Adrenal gland (tissue), 12 donors: ENCODE data around the gene ABCB6. TPM values are rescaled to one million over a fixed set of nuclear protein-coding genes. Genes with fewer than 3 reads are reported as not detected.

Experiments
- DNase-seq, 7 donors: peaks; one replicate each; pipeline ENCODE4 v3.0.0-alpha.2; 2019 to 2020
- H3K27ac ChIP-seq, 5 donors: fragments of 200-600 bp; sonication (generic) in 4 of 5; 1 replicate in 3 of 5; 2 replicates in 2 of 5; pipeline versions ENCODE4 v1.5.1 to v1.8.0; 2016 to 2020; ENCODE audit warnings: mild to moderate bottlenecking in 1 of 5
- H3K27me3 ChIP-seq: fragments of 200-600 bp; 2 replicates; pipeline ENCODE4 v1.8.0; 2021
- H3K36me3 ChIP-seq, 2 donors: fragments of 200-600 bp; replicated peaks in 1 of 2; 1 replicate in 1 of 2; 2 replicates in 1 of 2; pipeline versions ENCODE4 v1.5.1 to v1.8.0; 2018 to 2022
- H3K4me1 ChIP-seq, 2 donors: fragments of 200-600 bp; replicated peaks in 1 of 2; 1 replicate in 1 of 2; 2 replicates in 1 of 2; pipeline versions ENCODE4 v1.5.1 to v1.8.0; 2018 to 2021
- H3K4me3 ChIP-seq, 4 donors: fragments of 200-600 bp; sonication (generic) in 3 of 4; one replicate each; pipeline ENCODE4 v1.5.1; 2016 to 2018
- H3K9me3 ChIP-seq, 3 donors: fragments of 200-600 bp; sonication (generic) in 1 of 3; replicated peaks in 1 of 3; 1 replicate in 2 of 3; 2 replicates in 1 of 3; pipeline versions ENCODE4 v1.5.1 to v1.8.0; 2016 to 2021
- POLR2A ChIP-seq, 2 donors: fragments of 450-650 bp; IDR thresholded peaks; one replicate each; pipeline ENCODE4 v1.6.1; 2017; ENCODE audit warnings: antibody characterized with exemption in 2 of 2, mild to moderate bottlenecking in 2 of 2, moderate library complexity in 1 of 2
- WGBS, 4 donors: extraction: QIAGEN DNeasy Blood & Tissue Kit in 2 of 4; methylation state at CpG; one replicate each; pipeline versions ENCODE4 v1.1.5 to v1.1.7; 2013 to 2017; 5-methylcytosine and 5-hydroxymethylcytosine counted together
- intact Hi-C, 2 donors: fragments of 100-400 bp; cut with DNase I; formaldehyde crosslinking; loops; one replicate each; pipeline versions ENCODE4 v1.14.1 to v1.15.0; 2022 to 2023
- polyA plus RNA-seq, 3 donors: library from polyadenylated mRNA; stranded (reverse); fragments of 200-250 nt in 2 of 3; fragments of 350-450 nt in 1 of 3; fragmentation: Illumina TruSeq in 1 of 3; extraction: RNeasy Lipid Tissue Mini Kit (QIAGEN cat#74804) in 1 of 3; gene quantifications; one replicate each; pipeline ENCODE4 v1.2.3, GENCODE V29; 2013 to 2014
- total RNA-seq, 9 donors: library from RNA; depleted of rRNA in 4 of 9; stranded (reverse); fragments of >200 nt in 4 of 9; fragments of 120-200 nt in 1 of 9; fragmentation: NEBNext Ultra II Directional in 1 of 9; extraction: Animal tissue kit (Norgen Biotek cat#: 25700) in 1 of 9; gene quantifications; one replicate each; pipeline versions ENCODE4 v1.1.0 to v1.2.4, GENCODE V29; 2013 to 2023
- TF ChIP-seq, protein P1 (sequence below), 6 experiments: fragments of 450-650 bp in 4 of 6; fragments of 200-600 bp in 2 of 6; sonication (generic) in 1 of 6; IDR thresholded peaks; 1 replicate in 5 of 6; 2 replicates in 1 of 6; pipeline versions ENCODE4 v1.5.1 to v1.8.0; 2016 to 2021; ENCODE audit warnings: antibody characterized with exemption in 6 of 6, mild to moderate bottlenecking in 2 of 6, moderate library complexity in 1 of 6
- donor health status: healthy with polysubstance abuse.
- donor health status: Bipolar disorder and iron deficiency.
- donor health status: DM: yes; HTN: yes; CAD: no.
- donor health status: DM: no; HTN: no; CAD: no.
- donor health status: DM: no; HTN: no; CAD: no.
- donor health status: DM: yes; HTN: yes; CAD: no.

Gene ABCB6
- total and polyA plus RNA-seq, 12 donors, result 10.1 to 85.1 (median 27.9) TPM

DNA sequence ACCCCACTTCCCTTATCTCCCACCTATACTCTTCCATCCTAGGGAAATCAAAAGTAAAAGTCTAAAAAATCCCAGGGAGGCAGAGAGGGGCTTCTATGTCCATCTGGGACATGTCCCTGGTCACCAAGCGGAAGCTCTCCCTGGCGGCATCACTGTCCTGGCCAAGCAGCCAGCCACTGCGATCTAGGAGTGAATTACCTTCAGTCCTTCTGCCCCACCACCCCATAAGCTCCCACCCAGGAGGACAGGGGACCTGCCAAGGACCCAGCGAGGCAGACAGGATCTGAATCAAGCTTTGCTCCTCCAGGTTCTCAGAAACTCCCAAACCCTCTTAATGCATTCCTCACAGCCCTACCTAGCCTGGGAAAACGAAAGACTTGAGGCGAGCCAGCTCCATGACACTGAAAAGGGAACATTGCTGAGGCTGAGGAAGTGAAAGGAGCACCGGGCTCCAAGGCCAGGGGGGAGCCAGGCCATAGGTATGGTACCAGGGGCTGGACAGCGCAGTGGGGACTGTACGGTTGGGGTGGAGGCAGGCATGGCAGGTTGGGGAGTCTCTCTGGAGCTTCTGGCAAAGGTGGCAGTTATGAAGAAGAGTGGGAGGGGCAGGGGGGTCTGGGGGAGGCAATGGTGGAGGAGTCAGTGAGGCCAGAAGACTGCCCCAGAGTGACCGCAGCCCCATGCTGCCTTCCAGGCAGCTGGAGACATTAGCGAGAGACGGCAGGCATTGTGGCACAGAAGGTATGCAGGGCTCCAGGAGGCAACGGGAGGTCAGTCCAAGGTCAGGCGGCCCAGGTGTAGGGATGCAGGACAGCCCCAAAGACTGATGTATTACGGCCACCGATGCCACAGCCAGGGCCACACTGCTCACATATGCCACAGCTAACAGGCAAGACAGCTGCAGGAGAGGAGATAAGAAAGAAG lies 46.3 kb downstream of the ABCB6 start:
- Histone ChIP-seq H3K4me1 (peaks cover 13 to 22% of the 10 kb centered on the region in 2 donors), H3K27me3 (no peaks in the 10 kb centered on the region), H3K36me3 (peaks cover 0 to 37% of the 10 kb centered on the region in 2 donors), H3K27ac (peak overlapping the region in 3 of 5 donors; percentile 62 to 85 (median 75)), H3K9me3 (no peaks in the 10 kb centered on the region), H3K4me3 (no peak overlapping the region)
- DNase-seq, result peak in 1 of 7 donors; percentile 47
- no peak for TF ChIP-seq POLR2A (IDR thresholded peaks at IDR 0.05)
- TF ChIP-seq, protein P1, sequence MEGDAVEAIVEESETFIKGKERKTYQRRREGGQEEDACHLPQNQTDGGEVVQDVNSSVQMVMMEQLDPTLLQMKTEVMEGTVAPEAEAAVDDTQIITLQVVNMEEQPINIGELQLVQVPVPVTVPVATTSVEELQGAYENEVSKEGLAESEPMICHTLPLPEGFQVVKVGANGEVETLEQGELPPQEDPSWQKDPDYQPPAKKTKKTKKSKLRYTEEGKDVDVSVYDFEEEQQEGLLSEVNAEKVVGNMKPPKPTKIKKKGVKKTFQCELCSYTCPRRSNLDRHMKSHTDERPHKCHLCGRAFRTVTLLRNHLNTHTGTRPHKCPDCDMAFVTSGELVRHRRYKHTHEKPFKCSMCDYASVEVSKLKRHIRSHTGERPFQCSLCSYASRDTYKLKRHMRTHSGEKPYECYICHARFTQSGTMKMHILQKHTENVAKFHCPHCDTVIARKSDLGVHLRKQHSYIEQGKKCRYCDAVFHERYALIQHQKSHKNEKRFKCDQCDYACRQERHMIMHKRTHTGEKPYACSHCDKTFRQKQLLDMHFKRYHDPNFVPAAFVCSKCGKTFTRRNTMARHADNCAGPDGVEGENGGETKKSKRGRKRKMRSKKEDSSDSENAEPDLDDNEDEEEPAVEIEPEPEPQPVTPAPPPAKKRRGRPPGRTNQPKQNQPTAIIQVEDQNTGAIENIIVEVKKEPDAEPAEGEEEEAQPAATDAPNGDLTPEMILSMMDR (IDR thresholded peaks at IDR 0.05), result no peak
- intact Hi-C loops, result loop anchor here in 1 of 2 donors (5.0 kb wide), 1 partner anchor 40 kb away; no protein-coding TSS in a partner anchor
- WGBS, 4 donors, result 82 to 86% (median 84%) methylated on average over 15 to 16 of the region's 16 CpGs

GRCh38 chr2:219171231-219171651 lies 47.5 kb downstream of the ABCB6 start:
- Histone ChIP-seq H3K27me3 (no peaks in the 10 kb centered on the region), H3K4me1 (peaks cover 7 to 22% of the 10 kb centered on the region in 2 donors), H3K27ac (peak overlapping the region in 4 of 5 donors; percentile 62 to 85 (median 70)), H3K36me3 (peaks cover 0 to 37% of the 10 kb centered on the region in 2 donors), H3K4me3 (no peak overlapping the region), H3K9me3 (no peaks in the 10 kb centered on the region)
- peak; percentile 61 to 89 (median 83) for DNase-seq
- intact Hi-C loops, result loop anchor here in 1 of 2 donors (5.0 kb wide), 1 partner anchor 41 kb away; no protein-coding TSS in a partner anchor
- 27 to 33% (median 30%) methylated on average over 3 to 6 of the region's 6 CpGs for WGBS, 4 donors
- TF ChIP-seq, protein P1 (IDR thresholded peaks at IDR 0.05), result peak; percentile 55 to 69 (median 62)
- TF ChIP-seq POLR2A (IDR thresholded peaks at IDR 0.05), result peak in 1 of 2 donors; percentile 53

DNA sequence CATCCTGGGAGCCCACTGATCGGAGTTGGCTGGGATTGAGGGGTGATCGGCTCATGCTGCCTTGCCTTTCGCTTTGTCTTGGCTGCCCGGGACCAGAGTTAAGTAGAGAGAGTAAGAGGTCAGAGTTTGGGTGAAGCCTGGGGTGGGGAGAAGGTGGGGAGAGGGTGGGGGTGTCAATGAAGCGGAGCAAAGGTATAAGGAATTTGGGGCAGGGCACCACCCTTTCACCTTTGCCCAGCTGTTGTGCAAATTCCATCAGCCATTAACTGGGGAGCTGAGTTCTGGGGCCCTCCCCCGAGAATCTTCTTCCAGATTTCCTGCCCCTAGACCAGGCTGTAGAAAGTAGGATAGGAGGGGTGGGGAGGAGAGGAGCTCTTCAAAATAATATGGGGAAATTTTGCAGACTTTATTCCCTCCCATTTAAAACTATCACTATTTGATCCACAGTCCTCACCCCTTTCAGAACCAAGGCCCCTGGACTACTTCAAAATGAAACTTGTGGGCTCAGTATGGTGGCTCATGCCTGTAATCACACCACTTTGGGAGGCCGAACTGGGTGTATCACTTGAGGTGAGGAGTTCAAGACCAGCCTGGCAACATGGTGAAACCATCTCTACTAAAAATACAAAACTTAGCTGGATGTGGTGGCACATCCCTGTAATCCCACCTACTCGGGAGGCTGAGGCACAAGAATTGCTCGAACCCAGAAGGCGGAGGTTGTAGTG lies 48.7 kb downstream of the ABCB6 start, which contains the start of gene SLC23A3:
TSS of gene SLC23A3 (minus strand) at position 100 of the 725 bp plus-strand sequence. CDS start at position 55, 45 bp downstream.
- intact Hi-C loops, result loop anchor here (5.0 to 10.0 kb wide), 2 partner anchors 42 to 45 kb away; partner anchors contain the start of gene ABCB6 (in 1 of the 2)
- Histone ChIP-seq H3K9me3 (no peaks in the 10 kb centered on the region), H3K4me3 (no peak within 1 kb of the TSS), H3K27me3 (no peaks in the 10 kb centered on the region), H3K27ac (peak within 1 kb of the TSS in 3 of 5 donors; percentile 62 to 85 (median 75)), H3K36me3 (peaks cover 0 to 31% of the 10 kb centered on the region in 2 donors), H3K4me1 (peaks cover 0 to 11% of the 10 kb centered on the region in 2 donors)
- 86 to 90% (median 89%) methylated on average over 10 of the region's 10 CpGs for WGBS, 4 donors
- DNase-seq, result no peak
- TF ChIP-seq POLR2A (IDR thresholded peaks at IDR 0.05), result no peak
- TF ChIP-seq, protein P1 (IDR thresholded peaks at IDR 0.05), result no peak
